GM12873 (cell line): ENCODE measurements around the gene RPS3A.

Experiments
- TF ChIP-seq, protein P1 (sequence below): IDR thresholded peaks from 2 replicates; pipeline ENCODE4 v1.5.1; 2012; ENCODE audit warnings: low read depth, mild to moderate bottlenecking, moderate library complexity, low read length, control low read depth; ENCODE audit not compliant: insufficient read depth; ENCODE audit errors: missing control alignments

The RPS3A gene

DNA sequence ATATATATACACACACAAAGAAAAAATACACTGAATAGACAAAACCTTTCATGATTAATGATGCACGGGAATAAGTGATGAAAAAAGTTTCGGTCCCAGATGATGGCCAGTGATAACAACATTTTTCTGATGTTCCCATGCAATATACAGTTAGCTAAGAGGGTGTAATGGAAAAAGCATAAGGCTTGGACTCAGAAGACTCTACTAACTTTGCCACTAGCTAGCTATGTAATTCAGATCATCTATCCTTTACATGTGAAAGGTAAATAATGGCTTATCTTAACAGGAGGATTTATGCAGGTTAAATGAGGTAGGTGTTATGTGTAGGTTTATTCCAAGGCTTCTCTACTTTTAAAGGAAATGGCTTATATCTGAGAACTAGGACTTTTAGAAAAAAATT lies 4.3 kb downstream of the RPS3A start:
- TF ChIP-seq, protein P1, sequence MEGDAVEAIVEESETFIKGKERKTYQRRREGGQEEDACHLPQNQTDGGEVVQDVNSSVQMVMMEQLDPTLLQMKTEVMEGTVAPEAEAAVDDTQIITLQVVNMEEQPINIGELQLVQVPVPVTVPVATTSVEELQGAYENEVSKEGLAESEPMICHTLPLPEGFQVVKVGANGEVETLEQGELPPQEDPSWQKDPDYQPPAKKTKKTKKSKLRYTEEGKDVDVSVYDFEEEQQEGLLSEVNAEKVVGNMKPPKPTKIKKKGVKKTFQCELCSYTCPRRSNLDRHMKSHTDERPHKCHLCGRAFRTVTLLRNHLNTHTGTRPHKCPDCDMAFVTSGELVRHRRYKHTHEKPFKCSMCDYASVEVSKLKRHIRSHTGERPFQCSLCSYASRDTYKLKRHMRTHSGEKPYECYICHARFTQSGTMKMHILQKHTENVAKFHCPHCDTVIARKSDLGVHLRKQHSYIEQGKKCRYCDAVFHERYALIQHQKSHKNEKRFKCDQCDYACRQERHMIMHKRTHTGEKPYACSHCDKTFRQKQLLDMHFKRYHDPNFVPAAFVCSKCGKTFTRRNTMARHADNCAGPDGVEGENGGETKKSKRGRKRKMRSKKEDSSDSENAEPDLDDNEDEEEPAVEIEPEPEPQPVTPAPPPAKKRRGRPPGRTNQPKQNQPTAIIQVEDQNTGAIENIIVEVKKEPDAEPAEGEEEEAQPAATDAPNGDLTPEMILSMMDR, result no peak

DNA sequence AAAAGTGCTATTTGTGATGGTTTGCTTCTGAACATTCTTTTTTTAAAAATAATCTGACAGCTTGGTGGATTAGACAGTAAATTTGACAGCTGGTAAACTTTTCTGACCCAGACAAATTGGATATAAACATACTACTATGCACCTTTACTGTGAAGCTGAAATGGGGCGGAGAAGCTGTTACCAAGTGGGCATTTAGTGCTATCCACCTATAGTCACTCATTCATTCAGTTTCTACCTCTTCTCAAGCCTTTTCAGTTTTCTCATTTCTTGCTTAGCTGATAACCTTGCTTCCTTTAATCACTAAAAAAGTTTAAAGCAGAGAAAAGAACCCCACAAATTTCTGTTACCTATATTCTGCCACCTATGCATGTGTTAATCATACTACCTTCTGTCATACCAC lies 5.2 kb downstream of the RPS3A start:
- TF ChIP-seq, protein P1, result no peak

DNA sequence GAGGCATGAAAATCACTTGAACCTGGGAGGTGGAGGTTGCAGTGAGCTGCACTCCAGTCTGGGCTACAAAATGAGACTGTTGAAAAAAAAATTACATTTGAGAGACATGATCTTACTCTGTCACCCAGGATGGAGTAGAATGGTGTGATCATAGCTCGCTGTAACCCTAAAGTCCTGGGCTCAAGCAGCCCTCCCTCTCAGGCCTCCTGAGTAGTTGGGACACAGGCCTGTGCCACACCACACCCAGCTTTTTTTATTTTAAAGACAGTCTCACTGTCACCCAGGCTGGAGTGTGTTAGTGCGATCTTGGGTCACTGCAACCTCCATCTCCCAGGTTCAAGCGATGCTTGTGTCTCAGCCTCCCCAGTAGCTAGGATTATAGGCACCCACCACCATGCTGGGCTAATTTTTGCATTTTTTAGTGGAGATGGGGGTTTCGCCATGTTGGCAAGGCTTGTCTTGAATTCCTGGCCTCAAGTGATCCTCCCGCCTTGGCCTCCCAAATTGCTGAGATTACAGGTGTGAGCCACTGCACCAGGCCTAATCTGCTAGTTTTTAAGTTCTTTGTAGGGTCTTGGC lies 6.1 kb downstream of the RPS3A start:
- TF ChIP-seq, protein P1, result no peak

DNA sequence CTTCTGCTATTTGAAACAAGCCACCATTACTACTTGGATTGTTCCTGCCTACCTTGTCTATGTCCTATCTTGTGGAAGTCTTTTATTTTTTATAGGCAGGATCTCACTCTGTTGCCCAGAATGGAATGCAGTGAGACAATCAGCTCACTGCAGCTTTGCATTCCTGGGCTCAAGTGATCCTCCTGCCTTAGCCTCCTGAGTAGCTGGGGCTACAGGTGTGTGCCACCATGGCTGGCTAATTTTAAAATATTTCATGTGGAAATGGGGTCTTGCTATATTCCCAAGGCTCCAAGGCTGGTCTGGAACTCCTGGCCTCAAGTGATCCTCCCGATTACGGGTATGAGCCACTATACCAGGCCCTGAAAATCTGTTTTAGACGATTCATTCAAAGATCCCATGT lies 7.6 kb downstream of the RPS3A start:
- TF ChIP-seq, protein P1, result no peak

DNA sequence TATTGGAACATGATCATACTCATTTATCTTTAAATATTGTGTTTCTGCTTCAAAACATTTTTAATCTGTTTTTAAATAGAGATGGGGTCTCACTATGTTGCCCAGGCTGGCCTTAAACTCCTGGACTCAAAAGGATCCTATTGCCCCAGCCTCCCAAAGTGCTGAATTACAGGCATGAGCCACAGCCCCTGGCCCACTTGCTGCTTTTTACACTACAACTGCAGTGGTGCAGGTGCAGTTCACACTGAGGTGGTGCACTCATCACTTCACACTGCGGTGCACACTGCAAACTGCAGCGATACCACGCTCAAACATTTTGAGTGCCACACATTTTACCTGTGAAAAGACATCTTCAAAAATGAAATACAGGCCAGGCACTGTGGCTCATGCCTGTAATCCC lies 10.8 kb downstream of the RPS3A start:
- TF ChIP-seq, protein P1, result no peak

DNA sequence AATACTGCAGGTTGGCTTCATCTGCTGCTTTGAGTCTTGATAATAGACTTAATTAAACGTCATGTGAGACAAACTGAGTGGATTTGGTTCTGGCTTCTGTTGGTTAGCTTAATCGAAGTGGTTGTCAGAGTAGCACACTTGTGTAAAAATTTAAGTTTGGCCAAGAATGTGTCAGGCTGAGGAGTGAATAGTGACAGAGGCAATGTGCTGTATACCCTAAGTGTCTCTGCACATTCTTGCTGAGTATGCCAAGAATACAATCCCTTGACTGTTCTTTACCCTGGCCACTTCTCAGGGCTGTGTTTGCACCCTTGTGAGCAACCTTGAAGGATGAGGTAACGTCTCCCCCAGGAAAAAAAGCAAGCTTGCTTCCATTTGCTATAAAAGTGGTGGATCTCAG lies 14.9 kb downstream of the RPS3A start:
- TF ChIP-seq, protein P1, result no peak

DNA sequence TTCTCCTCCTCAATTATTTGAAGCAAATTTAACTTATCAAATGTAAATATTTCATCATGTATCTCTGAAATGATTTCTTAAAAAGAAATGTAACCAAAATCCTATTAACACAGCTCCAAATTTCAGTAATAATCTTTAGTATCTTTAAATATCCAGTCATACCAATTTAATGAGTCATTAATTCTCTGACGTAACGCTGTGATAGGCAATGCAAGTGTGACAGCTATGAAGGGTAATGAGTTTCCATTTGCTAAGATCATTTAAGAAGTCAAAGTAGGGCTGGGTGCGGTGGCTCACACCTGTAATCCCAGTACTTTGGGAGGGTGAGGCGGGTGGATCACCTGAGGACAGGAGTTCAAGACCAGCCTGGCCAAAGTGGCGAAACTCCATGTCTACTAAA lies 15.6 kb downstream of the RPS3A start:
- TF ChIP-seq, protein P1, result no peak

DNA sequence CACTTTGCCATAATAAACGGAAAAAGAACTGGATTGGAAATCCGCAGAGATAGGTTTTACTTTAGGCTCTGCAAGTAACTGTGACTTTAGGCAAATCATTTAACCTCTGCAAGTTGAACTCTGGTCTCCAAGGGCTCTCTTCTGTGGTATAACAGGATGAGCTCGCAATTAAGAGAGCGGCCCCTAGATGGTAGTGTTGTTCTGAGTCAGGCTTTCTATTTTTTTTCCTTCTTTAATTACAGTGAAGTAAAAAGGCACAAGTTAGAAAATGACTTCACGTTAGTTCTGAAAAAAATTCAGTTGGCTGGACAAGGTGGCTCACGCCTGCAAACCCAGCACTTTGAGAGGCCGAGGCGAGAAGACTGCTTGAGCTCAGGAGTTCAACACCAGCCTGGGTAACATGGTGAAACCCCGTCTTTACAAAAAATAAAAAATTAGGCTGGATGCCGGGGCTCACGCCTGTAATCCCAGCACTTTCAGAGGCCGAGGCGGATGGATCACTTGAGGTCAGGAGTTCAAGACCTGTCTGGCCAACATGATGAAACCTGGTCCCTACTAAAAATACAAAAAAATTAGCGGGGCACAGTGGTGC lies 18.0 kb downstream of the RPS3A start:
- TF ChIP-seq, protein P1, result peak; percentile 77
